Hepatocyte (in vitro differentiated cells): ENCODE measurements around the gene PDLIM4.

Experiments
- CTCF ChIP-seq: fragments of 200-600 bp; sonication (generic); IDR thresholded peaks from 2 replicates; pipeline ENCODE4 v1.5.1; 2016; ENCODE audit warnings: antibody characterized with exemption, mild to moderate bottlenecking; ENCODE audit not compliant: poor library complexity
- EZH2 ChIP-seq: fragments of 200-600 bp; sonication (generic); IDR thresholded peaks from 2 replicates; pipeline ENCODE4 v1.6.1; 2016; ENCODE audit warnings: antibody characterized with exemption, mild to moderate bottlenecking, borderline replicate concordance
- EZH2phosphoT487 ChIP-seq: fragments of 200-600 bp; sonication (generic); IDR thresholded peaks from one replicate; pipeline ENCODE4 v1.6.1; 2018; ENCODE audit warnings: antibody characterized with exemption, mild to moderate bottlenecking, low read depth, moderate library complexity; ENCODE audit not compliant: unreplicated experiment, severe bottlenecking

GRCh38 chr5:132263548-132264261, 6.2 kb downstream of the PDLIM4 start:
- TF ChIP-seq EZH2 (no peak), CTCF (no peak), EZH2phosphoT487 (no peak)
